Activated CD4-positive, alpha-beta T cell treated with anti-CD3 and anti-CD28 coated beads, Interleukin-10, Interleukin-2, amounts not matched to agents 100 ng/mL and 50 ng/mL, durations not matched to agents 16 hours and 8 hours (primary cell): ENCODE data around the gene C10orf67.

Experiments used
- DNase-seq: peaks from one replicate; pipeline ENCODE4 v3.0.0-alpha.2; 2020

The C10orf67 gene

DNA sequence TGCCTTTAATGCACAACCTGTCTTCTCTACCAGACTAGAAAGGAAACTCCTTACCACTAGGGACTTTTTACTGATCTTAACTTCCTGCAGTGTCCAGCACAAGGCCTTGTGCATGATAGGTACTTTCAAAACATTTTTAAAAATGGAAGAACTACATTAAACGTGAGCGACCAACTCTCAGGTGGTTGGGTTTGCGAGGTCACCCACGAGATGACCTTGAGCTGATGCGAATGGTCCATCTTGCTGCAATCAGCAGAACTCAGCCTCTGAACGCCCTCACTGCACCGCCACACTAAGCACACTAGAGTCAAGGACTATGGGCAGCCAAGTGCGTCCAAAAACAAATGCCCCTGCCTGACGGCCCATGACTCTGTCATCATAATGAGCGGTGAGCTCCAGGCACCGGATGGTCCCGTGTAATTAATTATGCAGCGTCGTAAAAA, 187.3 kb downstream of the C10orf67 start:
- DNase-seq = no peak

- no peak for DNase-seq
Measured at GRCh38 chr10:23156447-23157150, 188.0 kb downstream of the C10orf67 start.

GRCh38 chr10:23155169-23155568, 189.4 kb downstream of the C10orf67 start:
- no peak for DNase-seq
